HL-60 (cell line): ENCODE results near the gene TMEM178A.

Source experiments
- DNase-seq, 2 experiments: peaks; one replicate each; pipeline ENCODE4 v3.0.0-alpha.2; 2010 to 2020; ENCODE audit warnings: low read depth in 1 of 2, low spot score in 1 of 2
- H3K27ac ChIP-seq: fragments of 250-450 bp; sonication (Bioruptor Pico); replicated peaks from 2 replicates; pipeline ENCODE4 v1.5.1; 2020; ENCODE audit warnings: mild to moderate bottlenecking, moderate library complexity
- H3K27me3 ChIP-seq: fragments of 250-450 bp; sonication (Bioruptor Pico); 2 replicates; pipeline ENCODE4 v1.5.1; 2021; ENCODE audit warnings: mild to moderate bottlenecking, moderate library complexity; ENCODE audit not compliant: insufficient read depth, poor library complexity, severe bottlenecking
- H3K4me3 ChIP-seq: replicated peaks from 2 replicates; pipeline ENCODE4 v1.5.1; 2011; ENCODE audit warnings: mild to moderate bottlenecking, control low read depth, low read length; ENCODE audit not compliant: insufficient read depth
- GABPA ChIP-seq: IDR thresholded peaks from 2 replicates; pipeline ENCODE4 v1.6.1; 2012; ENCODE audit warnings: low read depth
- POLR2AphosphoS5 ChIP-seq: IDR thresholded peaks from 2 replicates; pipeline ENCODE4 v1.6.1; 2012; ENCODE audit warnings: low read depth
- SPI1 ChIP-seq: IDR thresholded peaks from 2 replicates; pipeline ENCODE4 v1.6.1; 2012; ENCODE audit warnings: low read depth, mild to moderate bottlenecking, borderline replicate concordance
- TF ChIP-seq, protein P1 (sequence below): IDR thresholded peaks from 2 replicates; pipeline ENCODE4 v1.6.1; 2012; ENCODE audit warnings: low read depth; ENCODE audit not compliant: insufficient replicate concordance
- TF ChIP-seq, protein P2 (sequence below): IDR thresholded peaks from one replicate; pipeline ENCODE4 v1.5.1; 2011; ENCODE audit warnings: low read length, control low read depth, inconsistent platforms; ENCODE audit not compliant: insufficient read depth

The TMEM178A gene

GRCh38 chr2:39689272-39689841, 23.6 kb downstream of the TMEM178A start:
- no peak overlapping the region for H3K27ac ChIP-seq
- H3K4me3 ChIP-seq: no peak overlapping the region
- TF ChIP-seq, protein P1, sequence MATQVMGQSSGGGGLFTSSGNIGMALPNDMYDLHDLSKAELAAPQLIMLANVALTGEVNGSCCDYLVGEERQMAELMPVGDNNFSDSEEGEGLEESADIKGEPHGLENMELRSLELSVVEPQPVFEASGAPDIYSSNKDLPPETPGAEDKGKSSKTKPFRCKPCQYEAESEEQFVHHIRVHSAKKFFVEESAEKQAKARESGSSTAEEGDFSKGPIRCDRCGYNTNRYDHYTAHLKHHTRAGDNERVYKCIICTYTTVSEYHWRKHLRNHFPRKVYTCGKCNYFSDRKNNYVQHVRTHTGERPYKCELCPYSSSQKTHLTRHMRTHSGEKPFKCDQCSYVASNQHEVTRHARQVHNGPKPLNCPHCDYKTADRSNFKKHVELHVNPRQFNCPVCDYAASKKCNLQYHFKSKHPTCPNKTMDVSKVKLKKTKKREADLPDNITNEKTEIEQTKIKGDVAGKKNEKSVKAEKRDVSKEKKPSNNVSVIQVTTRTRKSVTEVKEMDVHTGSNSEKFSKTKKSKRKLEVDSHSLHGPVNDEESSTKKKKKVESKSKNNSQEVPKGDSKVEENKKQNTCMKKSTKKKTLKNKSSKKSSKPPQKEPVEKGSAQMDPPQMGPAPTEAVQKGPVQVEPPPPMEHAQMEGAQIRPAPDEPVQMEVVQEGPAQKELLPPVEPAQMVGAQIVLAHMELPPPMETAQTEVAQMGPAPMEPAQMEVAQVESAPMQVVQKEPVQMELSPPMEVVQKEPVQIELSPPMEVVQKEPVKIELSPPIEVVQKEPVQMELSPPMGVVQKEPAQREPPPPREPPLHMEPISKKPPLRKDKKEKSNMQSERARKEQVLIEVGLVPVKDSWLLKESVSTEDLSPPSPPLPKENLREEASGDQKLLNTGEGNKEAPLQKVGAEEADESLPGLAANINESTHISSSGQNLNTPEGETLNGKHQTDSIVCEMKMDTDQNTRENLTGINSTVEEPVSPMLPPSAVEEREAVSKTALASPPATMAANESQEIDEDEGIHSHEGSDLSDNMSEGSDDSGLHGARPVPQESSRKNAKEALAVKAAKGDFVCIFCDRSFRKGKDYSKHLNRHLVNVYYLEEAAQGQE: no peak
- TF ChIP-seq SPI1 (no peak), GABPA (no peak), POLR2AphosphoS5 (no peak)
- TF ChIP-seq, protein P2, sequence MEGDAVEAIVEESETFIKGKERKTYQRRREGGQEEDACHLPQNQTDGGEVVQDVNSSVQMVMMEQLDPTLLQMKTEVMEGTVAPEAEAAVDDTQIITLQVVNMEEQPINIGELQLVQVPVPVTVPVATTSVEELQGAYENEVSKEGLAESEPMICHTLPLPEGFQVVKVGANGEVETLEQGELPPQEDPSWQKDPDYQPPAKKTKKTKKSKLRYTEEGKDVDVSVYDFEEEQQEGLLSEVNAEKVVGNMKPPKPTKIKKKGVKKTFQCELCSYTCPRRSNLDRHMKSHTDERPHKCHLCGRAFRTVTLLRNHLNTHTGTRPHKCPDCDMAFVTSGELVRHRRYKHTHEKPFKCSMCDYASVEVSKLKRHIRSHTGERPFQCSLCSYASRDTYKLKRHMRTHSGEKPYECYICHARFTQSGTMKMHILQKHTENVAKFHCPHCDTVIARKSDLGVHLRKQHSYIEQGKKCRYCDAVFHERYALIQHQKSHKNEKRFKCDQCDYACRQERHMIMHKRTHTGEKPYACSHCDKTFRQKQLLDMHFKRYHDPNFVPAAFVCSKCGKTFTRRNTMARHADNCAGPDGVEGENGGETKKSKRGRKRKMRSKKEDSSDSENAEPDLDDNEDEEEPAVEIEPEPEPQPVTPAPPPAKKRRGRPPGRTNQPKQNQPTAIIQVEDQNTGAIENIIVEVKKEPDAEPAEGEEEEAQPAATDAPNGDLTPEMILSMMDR: no peak
- no peak for DNase-seq
- no peaks in the 10 kb centered on the region for H3K27me3 ChIP-seq

DNA sequence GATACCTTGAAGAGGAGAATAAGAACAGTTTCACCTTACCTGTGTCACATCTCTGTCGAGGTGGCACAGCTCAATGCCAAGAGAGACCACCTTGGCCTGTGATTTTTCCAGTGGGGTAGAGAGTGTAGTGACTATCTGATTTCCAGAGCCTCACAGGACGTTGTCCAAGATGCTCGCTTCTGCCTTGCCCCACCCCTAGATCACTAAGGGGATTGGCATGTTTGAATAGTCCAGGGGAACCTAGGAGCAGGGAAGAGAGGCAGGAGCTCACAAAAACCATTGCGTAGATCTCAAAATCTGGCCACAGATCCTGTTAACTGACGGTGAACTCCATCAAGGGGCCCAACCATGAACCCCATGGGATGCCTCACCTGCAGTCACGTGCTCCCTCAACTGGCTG, 24.2 kb downstream of the TMEM178A start:
- Histone ChIP-seq H3K27ac (no peak overlapping the region), H3K27me3 (no peaks in the 10 kb centered on the region), H3K4me3 (no peak overlapping the region)
- no peak for DNase-seq
- TF ChIP-seq, protein P2: no peak
- TF ChIP-seq POLR2AphosphoS5 (no peak), SPI1 (no peak), GABPA (no peak)
- TF ChIP-seq, protein P1: no peak

GRCh38 chr2:39693245-39693644, 27.5 kb downstream of the TMEM178A start:
- no peak overlapping the region for H3K4me3 ChIP-seq
- DNase-seq: no peak
- no peak overlapping the region for H3K27ac ChIP-seq
- TF ChIP-seq, protein P2: no peak
- TF ChIP-seq POLR2AphosphoS5: no peak
- TF ChIP-seq GABPA: no peak
- TF ChIP-seq SPI1: no peak
- TF ChIP-seq, protein P1: no peak
- no peaks in the 10 kb centered on the region for H3K27me3 ChIP-seq
